GM12865 (cell line): ENCODE results near the gene PDE2A.

Experiments used
- DNase-seq: peaks from one replicate; pipeline ENCODE4 v3.0.0; 2010; ENCODE audit warnings: low read depth
- H3K4me3 ChIP-seq: 2 replicates; pipeline ENCODE4 v1.5.1; 2011; ENCODE audit warnings: mild to moderate bottlenecking, low read depth, low read length, control low read depth
- TF ChIP-seq, protein P1 (sequence below): IDR thresholded peaks from 2 replicates; pipeline ENCODE4 v1.5.1; 2011; ENCODE audit warnings: low read length, control low read depth, low read depth, inconsistent platforms; ENCODE audit not compliant: insufficient read depth; ENCODE audit errors: missing control alignments

Gene PDE2A

DNA sequence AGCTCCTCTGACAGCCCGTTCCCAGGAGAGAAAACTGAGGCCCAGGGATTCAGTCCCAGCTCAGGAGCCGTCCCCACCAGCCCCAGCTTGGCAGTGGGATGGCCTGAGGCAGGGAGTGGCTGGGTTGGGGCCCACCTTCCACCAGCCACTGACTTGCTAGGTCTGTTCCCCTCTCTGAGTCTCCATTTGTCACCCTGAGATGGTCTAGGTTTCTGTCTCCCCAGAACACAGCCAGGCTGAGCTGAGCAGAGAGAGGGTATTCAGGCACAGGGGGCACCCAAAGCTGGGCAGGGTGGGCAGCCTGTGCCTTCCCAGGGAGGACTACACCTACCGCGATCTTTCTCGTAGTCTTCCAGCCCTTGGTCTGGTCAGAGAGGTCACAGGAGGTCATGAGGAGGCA, 95.7 kb downstream of the PDE2A start:
- H3K4me3 ChIP-seq: no peak overlapping the region
- TF ChIP-seq, protein P1, sequence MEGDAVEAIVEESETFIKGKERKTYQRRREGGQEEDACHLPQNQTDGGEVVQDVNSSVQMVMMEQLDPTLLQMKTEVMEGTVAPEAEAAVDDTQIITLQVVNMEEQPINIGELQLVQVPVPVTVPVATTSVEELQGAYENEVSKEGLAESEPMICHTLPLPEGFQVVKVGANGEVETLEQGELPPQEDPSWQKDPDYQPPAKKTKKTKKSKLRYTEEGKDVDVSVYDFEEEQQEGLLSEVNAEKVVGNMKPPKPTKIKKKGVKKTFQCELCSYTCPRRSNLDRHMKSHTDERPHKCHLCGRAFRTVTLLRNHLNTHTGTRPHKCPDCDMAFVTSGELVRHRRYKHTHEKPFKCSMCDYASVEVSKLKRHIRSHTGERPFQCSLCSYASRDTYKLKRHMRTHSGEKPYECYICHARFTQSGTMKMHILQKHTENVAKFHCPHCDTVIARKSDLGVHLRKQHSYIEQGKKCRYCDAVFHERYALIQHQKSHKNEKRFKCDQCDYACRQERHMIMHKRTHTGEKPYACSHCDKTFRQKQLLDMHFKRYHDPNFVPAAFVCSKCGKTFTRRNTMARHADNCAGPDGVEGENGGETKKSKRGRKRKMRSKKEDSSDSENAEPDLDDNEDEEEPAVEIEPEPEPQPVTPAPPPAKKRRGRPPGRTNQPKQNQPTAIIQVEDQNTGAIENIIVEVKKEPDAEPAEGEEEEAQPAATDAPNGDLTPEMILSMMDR: no peak
- DNase-seq: no peak

DNA sequence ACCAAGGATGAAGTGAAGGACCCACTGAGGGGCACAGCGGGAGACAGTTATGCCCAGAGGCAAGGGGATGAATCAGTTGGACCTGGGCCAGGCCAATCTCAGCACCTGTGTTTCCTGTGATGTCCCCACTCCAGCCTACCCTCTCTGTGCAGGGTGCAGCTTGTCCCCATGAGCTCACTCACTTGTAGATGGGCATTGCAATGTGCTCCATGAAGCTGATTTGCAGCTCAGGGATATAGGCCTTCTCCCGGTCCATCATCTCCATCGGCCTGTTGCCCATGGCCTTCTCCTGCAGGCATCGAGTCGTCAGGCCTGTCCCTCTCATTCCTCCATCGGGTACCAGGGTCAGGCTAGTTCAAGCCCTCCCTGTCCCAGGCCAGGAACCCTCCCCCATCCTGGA, 96.2 kb downstream of the PDE2A start:
- H3K4me3 ChIP-seq: no peak overlapping the region
- no peak for DNase-seq
- TF ChIP-seq, protein P1: no peak

GRCh38 chr11:72577271-72577721, 96.9 kb downstream of the PDE2A start:
- no peak for DNase-seq
- H3K4me3 ChIP-seq: no peak overlapping the region
- TF ChIP-seq, protein P1: no peak

GRCh38 chr11:72576661-72577060, 97.6 kb downstream of the PDE2A start:
- H3K4me3 ChIP-seq: no peak overlapping the region
- no peak for DNase-seq
- TF ChIP-seq, protein P1: no peak

GRCh38 chr11:72576243-72576595, 98.0 kb downstream of the PDE2A start:
- no peak for DNase-seq
- TF ChIP-seq, protein P1: no peak

DNA sequence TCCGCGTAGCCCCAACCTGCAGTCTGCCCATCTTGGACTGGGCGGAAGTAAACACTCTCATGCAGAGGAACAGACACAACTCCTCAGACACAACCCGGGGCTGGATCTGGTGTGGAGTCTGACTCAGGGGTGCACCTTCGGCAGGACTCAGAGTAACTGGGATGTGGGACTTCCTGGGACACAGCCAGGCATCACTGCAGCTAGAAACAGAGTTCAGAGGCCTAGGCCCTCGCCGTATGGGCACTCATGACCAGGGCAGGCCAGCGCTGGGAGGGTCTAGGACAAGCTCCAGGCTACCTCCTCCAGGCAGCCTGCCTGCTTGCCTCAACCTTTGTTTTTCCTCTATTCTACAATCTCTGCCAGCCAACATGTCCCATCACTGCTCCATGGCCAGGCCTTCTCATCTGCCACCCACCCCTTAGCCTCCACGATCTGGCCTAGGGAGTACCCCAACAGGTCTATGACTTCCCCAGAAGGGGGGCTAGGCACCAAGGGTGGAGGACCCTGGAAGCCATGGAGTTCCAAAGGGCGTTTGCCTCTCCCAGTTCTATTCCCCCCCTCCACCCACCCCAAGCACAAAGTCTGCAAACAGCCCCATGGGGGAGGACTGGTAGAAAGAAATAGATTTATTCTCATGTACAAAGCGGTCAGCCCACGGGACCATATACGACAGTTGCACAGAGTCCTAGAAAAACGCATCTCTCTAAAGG, 98.5 kb downstream of the PDE2A start:
- DNase-seq: no peak
- H3K4me3 ChIP-seq: no peak overlapping the region
- TF ChIP-seq, protein P1: no peak

More at GRCh38 chr11:72576243-72576595, 98.0 kb downstream of the PDE2A start:
- no peak overlapping the region for H3K4me3 ChIP-seq
